Hippocampal formation (tissue), 2 donors: ENCODE results near the gene MINDY4.
A peak's percentile ranks its signal among the peaks of the same experiment; 100 is the strongest.

ENCODE experiments used
- DNase-seq, 2 donors: peaks; one replicate each; lab custom pipeline; 2025; lab: John Stamatoyannopoulos, UW

Gene MINDY4

DNA sequence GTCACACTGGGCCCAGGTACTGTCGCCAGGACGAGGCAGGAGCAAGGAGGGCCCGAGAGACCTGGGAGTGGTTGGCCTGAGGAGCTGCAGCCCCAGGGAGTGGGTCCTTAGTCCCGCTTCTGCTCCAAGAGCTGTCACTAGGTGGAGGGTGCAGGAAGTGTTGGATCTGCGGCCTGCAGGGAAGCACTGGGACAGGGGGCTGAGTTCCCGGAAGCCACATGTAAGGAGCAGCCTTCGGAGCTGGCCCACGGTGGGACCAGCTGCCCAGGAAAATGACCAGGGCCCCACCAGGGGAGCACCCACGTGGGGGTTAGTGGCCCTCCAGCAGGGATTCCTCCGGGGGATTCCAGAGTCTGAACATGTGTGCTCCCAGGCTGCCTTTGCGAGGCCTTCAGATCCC, 131.2 kb downstream of the MINDY4 start:
- no peak for DNase-seq

DNA sequence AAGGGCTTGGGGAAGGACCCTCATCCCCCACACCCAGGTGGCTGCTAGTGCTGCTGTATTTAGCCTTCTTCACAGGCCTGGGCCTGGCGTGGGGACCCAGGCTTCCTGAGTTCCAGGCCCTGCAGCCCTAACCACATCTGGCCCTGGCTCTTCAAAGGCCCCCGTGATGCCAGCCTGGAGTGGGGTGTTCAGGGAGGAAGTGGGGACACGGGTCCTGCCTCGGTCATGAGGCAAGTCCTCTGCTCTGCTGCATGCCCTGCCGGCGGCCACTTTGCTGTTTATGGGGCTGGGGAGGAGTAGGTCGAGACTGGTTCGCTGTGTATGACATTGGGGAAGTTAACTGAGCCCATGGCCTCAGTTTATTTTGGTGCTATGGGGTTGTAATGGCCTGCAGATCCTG, 131.9 kb downstream of the MINDY4 start:
- DNase-seq = no peak

DNA sequence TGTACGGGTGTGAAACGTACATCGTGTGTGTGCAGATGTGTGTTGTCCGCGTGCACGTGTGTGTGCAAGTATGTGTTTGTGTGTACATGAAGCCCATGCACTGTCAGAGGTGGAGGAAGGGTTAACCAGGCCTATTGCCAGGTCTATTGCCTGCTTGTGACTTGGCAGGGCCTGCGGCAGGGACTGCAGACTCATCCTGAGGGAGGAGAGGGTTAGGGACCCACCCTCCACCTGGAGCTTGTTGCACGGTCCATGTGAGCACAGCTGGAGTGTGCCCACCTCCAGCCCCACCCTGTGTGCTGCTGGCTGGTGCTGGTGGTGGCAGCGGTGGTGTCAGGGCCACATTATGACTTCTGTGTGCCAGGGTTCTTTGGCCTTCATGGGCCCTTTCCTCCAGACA, 133.3 kb downstream of the MINDY4 start:
- no peak for DNase-seq

DNA sequence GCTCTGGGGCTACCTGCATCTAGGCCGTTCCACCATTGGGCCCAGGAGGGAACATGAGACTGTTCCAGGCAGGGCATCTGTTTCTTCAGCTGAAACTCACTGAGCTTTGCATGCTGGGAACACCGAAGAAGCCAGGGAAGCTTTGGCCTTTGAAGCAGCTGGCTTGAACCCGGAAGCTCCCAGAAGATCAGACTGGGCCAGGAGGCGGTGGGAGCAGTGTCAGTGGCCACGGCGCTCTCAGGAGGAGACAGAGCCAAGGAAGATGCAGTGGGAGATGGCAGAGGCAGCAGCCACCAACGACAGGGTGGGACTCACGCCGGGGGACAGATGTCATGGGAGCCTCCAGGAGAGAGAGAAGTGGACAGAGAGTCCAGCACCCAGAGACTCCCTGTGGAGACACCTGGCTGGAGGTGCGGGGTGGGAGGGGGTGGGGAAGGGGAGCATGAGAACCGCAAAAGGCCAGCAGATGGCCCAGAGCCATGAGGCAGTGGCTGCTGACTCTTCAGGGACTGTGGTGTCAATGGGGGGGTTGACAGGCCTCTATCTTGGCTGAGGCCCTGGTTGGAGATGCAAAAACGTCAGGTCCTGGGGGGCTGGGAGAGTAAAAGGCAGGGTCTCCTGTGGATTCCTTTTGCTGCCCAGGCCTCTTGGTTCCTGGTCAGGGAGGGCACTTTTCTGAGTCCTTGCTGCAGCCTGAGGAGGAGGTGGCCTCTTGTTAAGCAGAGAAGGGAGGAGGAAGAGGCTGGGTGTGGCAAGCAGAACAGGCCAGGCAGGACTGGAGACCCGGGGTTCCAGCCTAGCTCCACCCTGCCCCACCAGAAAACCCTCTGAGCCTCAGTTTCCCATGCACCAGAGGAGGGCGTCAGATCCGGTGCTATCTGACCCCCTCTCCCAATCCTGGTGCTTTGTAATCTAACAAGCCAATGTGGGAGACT, 134.1 kb downstream of the MINDY4 start:
- DNase-seq = no peak

DNA sequence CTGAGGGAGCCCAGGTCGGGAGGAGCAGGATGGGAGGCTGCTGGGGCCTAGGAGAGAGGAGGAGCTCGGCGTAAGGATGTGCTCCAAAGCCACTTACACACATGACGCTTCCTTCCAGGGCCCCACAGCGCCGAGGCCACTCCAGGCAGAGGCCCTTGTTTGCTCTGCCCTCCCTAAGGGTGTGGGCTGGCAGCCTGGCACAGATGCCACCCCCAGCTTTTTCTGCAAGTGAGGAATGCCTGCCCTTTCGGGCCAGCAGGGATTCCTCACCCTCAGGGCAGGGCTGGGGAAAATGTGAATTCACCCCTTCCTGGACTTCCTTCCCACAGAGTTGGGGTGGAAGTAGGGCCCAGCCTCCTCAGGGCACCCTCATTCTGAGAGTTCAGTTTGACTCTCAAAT, 134.8 kb downstream of the MINDY4 start:
- no peak for DNase-seq

DNA sequence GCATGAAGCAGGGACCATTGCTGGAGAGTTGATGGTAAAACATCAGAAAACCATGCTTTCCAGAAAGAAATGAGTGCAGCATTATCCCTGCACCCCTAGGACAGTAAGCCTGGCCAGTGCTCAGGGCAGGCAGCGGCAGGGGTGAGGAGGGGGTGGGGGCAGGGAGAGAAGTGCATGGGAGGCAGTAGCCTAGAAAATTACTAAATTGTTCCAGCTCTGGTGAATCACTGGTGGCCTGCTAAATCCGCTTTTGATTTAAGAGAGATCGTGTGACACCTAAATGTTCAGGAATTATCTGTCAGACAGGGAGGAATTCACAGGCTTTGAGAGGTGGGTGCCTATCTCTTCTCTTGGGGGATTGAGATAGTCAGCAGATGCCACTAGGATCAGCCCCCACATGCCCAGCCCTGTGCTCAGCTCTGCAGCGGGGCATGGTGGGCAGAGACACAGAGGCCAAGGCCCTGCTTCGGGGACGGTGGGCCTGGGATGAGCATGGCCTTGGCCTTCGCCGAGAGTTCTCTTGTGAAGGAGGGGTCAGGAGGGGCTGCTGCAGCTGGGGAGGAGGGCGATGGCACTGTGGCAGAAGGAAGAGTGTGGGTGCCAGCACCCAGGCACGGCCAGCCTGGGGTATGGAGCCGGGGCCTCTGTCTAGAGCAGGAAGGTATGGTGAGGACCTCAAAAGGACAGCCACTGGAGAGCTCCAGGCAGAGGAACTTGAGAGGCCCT, 135.5 kb downstream of the MINDY4 start:
- DNase-seq = no peak

DNA sequence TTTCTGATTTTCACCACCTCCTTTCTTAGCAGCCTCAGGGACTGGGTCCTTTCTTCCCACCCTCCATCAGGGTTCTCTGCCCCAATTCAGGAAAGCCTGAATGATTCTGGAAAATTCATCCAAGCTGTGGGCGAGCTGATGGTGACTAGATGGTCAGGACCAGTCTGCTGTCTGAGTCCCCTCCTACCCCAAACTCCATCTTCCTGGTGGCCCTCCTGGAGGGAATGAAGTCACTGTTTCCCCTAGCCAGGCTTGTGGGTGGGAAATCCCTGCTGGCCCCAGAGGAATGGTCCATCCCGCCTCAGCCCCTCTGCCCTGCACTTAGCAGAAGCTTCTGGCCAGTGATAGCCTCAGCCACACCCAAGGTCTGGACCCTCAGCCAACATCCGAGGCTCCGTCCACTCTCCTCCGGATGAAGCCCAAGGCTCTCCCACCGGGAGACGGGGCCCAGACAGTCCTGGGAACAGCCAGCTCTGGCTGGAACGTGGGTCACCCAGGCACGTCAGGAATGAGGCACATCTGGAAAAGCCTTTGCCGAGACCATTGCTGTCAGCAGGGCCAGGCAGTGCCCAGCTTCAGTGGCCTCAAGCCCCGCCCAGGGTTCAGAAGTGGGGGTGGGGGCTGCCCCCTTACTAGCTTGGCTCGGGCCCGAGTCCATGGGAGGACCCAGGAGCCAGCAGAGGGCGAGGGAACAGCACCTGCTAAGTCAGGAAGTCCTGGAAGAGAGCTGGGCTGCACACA, 136.5 kb downstream of the MINDY4 start:
- DNase-seq = no peak

DNA sequence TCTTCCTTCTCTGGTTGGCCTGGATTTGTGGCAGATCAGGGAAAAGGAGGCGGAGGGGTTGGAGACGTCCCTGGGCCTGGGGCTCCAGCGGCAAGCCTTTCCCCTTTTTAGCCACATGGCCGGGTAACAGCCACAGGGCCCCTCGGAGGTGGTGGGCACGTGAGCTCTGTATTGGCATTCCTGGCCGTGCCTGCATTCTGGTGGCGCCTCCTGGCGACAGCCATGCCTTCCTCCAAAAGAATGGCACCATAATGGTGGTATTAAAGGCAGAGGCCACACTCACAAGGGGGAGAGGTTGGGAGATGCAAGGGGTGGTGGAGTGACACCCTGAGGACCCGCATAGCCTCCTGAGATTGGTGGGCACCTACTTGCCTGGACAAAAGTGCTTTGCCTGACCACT, 137.5 kb downstream of the MINDY4 start:
- DNase-seq = no peak

DNA sequence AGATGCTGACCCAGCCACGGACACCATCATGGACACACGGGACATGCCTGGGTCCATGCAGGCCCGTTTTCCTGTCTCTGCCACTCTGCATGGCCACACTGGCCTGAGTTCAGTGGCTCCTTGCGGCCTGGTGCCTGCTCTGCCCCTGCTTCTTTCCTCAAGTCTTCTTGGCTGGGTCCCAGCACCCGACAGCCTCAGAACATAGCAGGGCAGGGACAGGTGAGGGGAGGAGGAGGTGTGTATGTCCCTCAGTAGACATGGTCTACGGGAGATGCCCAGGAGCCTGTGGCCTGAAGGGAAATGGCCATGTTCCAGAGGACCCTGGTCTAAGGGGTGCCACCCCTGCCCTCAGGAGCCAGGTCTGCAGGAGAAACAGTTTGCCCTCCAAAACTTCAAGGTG, 138.2 kb downstream of the MINDY4 start:
- no peak for DNase-seq

DNA sequence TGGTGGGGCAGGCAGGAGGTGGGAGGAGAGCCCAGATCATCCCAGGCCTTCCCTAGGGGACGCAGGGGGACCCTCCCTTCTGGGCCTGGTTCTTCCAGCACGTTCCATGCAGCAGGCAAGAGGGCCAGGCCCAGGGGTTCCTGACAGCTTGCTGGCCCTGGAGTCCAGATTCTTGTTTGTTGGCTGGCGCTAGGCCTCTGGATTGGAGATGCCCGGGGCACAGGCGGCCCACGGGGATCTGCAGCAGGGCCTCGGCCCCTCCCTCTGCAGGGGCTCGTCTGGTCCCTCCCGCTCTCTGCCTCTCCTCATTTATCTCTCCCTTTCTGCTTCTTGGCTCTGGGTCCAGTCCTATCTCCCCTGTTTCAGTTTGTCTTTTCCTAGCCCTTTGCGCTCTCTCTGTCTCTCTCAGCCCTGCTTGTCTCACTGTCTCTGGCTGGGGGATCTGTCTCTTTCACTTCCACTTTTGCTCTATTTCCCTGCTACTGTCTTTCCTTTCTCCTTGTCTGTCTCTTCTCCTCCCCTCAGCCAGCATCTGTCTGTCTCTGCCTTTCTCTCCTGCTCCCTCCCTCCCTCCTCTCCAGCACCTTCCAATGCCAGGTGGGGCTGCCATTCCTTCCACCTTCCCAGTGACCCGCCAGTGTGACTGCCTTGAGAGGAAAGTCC, 139.3 kb downstream of the MINDY4 start:
- no peak for DNase-seq

DNA sequence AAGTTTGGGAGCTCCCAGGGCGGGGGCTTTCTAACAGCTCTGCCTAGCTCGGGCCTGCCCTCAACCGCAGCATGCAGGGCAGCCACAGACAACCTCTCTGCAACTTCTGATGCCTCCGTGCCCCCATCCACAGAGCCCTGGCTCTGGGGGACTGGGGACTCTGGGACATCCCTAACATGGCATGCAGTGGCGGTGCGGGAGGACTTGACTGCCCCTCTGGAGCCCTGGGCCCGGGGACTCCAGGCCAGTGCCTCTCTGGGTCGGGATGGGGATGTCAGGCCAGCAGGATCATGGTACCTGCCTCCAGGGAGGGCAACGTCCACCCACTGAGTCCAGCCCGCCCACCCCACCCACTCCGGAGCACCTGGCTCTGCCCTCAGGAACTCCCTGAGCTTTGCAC, 139.9 kb downstream of the MINDY4 start:
- DNase-seq = no peak

DNA sequence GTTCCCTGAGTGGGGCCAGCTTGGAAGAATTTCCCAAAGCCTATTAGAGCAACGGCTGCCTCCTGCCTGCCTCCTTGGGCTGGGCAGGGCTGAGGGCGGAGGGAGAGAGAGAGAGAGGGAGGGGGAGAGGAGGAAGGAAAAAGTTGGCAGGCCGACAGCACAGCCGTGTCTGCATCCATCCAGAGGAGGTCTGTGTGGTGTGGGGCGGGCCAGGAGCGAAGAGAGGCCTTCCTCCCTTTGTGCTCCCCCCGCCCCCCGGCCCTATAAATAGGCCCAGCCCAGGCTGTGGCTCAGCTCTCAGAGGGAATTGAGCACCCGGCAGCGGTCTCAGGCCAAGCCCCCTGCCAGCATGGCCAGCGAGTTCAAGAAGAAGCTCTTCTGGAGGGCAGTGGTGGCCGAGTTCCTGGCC, 140.3 kb downstream of the MINDY4 start, which contains the start of gene AQP1:
AQP1 (plus strand) TSS at position 293 of the 409 bp plus-strand sequence; CDS start at position 350, 57 bp downstream.
- peak; percentile 30 to 32 for DNase-seq

DNA sequence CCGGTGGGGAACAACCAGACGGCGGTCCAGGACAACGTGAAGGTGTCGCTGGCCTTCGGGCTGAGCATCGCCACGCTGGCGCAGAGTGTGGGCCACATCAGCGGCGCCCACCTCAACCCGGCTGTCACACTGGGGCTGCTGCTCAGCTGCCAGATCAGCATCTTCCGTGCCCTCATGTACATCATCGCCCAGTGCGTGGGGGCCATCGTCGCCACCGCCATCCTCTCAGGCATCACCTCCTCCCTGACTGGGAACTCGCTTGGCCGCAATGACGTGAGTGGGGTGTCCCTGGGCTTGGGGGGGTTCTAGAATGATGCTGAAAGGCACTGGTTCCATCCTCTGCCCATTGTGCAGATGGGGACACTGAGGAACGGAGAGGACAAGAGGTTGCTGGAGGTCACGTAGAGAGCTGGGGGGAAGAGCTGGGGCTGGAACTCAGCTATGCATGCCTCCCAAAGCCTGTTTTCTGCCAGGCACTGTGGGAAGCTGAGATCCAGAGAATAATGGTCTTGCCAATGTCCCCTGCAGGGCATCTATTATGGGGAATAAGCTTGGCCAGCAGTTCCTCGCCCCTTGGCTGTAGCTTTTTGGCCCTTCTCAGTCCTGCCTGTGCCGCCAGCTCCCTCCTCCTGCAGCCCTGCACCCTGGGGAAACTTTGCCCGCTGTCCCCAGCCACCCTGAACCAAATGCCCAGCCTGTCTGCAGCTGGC, 141.0 kb downstream of the MINDY4 start:
- DNase-seq = no peak

DNA sequence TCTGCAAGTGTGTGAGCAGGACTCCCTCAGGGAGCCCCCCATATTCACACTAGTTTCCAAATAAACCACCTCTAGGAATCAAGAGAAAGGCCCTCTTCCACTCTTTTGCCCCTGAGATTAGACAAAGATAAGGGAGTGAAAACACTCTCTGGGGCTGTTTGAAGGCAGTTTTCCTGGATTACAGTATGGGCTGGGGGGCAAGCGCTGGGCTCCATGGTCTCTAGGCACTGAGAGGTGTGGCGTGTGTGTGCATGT, 141.4 kb downstream of the MINDY4 start:
- DNase-seq = no peak

DNA sequence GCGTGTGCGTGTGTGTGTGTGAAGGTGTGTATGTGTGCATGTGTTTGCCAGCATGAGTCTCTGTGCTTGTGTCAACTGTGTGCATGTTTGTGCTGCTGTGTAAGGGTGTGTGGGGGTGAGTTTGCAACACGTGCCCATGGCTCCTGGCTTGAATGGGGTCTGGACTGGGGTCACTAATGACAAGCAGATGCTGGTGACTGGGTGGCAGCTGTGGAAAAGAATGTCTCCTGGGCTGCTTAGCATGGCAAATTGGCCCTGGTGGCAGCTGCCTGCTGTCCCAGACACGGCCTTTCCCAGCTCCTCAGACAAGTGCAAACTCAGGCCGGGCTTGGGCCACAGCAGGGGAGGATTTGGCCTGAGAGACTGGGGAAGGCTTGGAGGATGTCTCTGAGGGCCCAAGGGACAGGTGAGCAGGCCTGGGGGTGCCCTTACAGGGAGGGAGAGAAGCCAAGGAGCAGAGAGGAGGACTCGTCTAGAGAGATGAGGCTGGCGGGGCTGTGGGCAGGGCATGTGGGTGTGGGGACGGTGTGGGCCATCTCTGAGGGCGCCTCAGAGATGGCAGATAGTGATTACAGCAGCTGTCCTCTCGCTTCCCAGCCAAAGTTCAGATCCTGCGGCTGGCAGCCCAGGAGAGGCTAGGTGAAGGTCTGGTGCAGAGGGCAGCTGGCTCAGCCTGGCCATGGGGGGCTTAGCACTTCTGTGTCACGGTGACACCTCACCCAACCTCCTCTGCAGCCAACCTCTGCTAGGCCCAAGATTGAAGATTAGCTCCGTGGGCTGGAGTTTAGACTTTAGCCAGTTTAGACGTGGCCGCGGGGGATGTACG, 142.0 kb downstream of the MINDY4 start:
- DNase-seq = no peak

DNA sequence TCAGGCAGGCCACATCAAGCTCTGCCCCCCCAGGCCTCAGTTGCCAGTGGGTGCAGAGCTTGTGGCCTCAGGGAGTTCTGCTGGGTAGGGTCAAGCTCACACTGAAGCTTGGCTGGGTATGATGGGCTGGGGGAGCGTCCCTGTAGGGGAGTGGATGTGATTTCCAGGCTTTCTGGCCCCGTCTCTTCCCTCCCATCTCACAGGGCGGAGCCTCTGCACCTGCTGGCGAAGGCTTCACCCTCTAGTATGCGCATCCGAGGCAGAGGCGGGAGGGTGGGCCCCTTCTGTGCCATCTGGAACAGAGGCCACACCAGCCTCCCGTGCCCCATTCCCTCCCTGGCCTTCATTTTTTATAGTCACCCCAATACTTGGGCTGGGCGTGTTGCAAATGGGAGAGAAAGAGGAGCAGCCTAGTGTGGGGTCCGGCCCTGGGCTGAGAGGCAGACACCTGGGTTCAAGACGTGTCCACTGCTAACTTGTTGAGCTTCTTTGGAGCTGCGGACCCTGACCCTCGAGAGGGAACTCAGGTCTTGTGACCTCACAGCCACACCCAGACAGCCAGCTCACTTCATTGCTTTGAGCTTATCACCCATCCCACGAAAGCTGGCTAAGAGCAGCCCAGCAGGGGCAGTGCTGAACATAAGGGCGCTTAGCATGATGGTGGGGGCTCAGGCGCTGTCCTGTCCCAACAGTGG, 142.8 kb downstream of the MINDY4 start:
- DNase-seq = no peak

DNA sequence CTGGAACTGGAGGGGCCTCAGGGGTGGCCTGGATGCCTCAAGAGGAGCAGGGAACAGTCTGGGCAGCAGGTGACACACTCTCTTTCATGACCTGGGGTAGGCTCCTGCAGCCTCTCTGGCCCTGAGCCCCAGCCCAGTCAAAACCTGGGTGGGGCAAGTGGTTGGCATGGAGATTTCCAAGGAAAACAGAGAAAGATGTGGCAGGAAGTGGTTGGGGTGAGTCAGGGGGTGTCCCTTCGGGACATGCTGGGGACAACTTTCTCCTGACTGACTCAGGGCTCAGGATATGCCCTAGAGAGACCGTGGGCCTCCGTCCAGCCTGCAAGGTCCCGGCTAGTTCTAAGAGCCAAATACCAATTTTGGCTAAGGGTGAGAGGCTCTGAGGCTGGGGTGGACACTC, 143.4 kb downstream of the MINDY4 start:
- no peak for DNase-seq

DNA sequence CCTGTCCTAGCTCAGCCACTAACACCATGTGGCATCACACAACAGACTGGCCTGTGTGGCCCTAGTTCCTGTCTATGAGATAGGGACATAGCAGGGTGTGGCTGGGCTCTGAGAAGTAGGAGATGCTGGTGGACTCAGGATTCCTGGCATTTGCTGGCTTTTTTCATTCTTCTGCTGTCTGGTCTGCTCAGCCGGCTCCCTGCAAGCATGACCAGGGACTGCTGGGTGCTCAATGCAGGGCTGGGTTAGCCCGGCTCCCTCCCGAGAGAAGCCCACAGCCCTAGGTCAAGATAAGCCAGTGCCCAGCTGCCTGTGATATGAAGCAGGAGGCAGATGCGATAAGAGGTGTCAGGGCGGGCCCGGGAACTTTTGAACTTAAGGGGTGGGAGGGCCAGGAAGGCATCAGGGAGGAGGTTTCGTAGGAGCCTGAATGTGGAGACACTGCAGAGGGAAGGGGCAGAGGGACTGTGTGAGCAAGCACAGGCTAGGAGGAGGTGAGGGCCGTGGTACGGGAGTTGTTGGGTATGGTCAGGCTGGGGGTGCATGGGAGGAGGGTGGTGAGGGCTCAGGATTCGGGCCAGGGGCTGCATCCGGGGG, 143.9 kb downstream of the MINDY4 start:
- DNase-seq = no peak

DNA sequence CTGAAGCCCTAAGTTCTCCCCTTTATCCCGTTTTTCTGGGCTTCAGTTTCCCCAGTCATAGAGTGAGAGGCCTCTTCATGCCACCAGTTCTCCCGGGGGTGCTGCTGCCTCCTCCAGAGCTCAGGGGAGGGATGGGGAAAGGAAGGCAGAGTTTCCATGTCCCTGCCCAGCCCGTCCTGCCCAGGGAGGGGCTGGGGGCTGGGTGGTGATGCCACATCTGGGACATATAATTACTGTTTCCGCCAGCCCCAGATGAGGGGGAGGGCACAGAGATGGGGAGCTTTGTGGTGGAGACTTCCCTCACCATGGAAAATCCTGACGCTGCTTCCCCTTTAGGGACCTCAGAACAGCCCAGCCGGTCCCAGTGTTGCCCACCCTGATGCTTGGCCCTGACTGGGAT, 144.5 kb downstream of the MINDY4 start:
- no peak for DNase-seq

DNA sequence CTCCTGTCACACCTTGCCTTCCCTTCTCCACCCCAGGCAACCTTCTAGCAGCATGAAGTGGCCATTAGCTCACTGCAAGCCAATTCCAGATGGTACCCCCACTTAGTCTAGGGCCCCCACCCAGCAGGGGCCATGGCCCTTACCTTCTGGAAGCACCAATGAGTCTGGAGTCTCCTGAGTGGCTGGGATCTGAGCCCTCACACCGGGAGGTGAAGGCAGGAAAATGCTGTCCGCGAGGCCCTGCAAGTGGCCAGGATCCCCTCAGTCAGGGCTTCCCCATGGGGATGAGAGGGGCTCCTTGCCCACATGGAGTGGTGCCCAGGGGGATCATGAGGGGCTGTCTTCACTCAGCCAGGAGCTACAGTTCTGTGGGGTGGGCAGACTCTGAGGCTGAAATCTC, 145.0 kb downstream of the MINDY4 start:
- DNase-seq = no peak
